ENCODE measurements around the gene TBL1XR1.
"Not testable (repeated sequence)": the region's sequence is repeated elsewhere in the genome, so short reads cannot be mapped to it uniquely, and the experiment has no call there.

Gene TBL1XR1

GRCh38 chr3:177005718-177006405 is 191.4 kb downstream of the TBL1XR1 start:
- Histone ChIP-seq H3K4me1 (ENCODE audit: control insufficient read depth, insufficient read depth, low read length, poor library complexity, severe bottlenecking) (no peaks in the 10 kb centered on the region), H3K36me3 (ENCODE audit: control insufficient read depth, insufficient read depth, low read length) (no peaks in the 10 kb centered on the region), H3K4me3 (ENCODE audit: insufficient read depth, low read depth, low read length, poor library complexity, severe bottlenecking) (no peak overlapping the region), H3K27ac (ENCODE audit: insufficient read depth, low read length, poor library complexity, severe bottlenecking) (no peak overlapping the region), H3K9me3 (ENCODE audit: control insufficient read depth, low read length) (peaks cover 5% of the 10 kb centered on the region), H3K27me3 (replicated peaks; ENCODE audit: control insufficient read depth, insufficient read depth, low read length, poor library complexity, severe bottlenecking) (no peaks in the 10 kb centered on the region)
- DNase-seq = no peak

- H3K4me3 ChIP-seq (ENCODE audit: insufficient read depth, low read depth, low read length, poor library complexity, severe bottlenecking); H3K9me3 ChIP-seq (ENCODE audit: control insufficient read depth, low read length); H3K27me3 ChIP-seq (replicated peaks; ENCODE audit: control insufficient read depth, insufficient read depth, low read length, poor library complexity, severe bottlenecking); H3K4me1 ChIP-seq (ENCODE audit: control insufficient read depth, insufficient read depth, low read length, poor library complexity, severe bottlenecking); H3K36me3 ChIP-seq (ENCODE audit: control insufficient read depth, insufficient read depth, low read length); DNase-seq; H3K27ac ChIP-seq (ENCODE audit: insufficient read depth, low read length, poor library complexity, severe bottlenecking): not testable (repeated sequence)
Measured at GRCh38 chr3:177000159-177000558, 197.1 kb downstream of the TBL1XR1 start.

- no peak for DNase-seq
- Histone ChIP-seq H3K4me1 (ENCODE audit: control insufficient read depth, insufficient read depth, low read length, poor library complexity, severe bottlenecking) (no peaks in the 10 kb centered on the region), H3K9me3 (ENCODE audit: control insufficient read depth, low read length) (no peaks in the 10 kb centered on the region), H3K4me3 (ENCODE audit: insufficient read depth, low read depth, low read length, poor library complexity, severe bottlenecking) (no peak overlapping the region), H3K27me3 (replicated peaks; ENCODE audit: control insufficient read depth, insufficient read depth, low read length, poor library complexity, severe bottlenecking) (no peaks in the 10 kb centered on the region), H3K36me3 (ENCODE audit: control insufficient read depth, insufficient read depth, low read length) (no peaks in the 10 kb centered on the region), H3K27ac (ENCODE audit: insufficient read depth, low read length, poor library complexity, severe bottlenecking) (no peak overlapping the region)
Measured at GRCh38 chr3:176995946-176996345, 201.3 kb downstream of the TBL1XR1 start.

GRCh38 chr3:176994891-176995781 is 202.1 kb downstream of the TBL1XR1 start:
- H3K4me1 ChIP-seq (ENCODE audit: control insufficient read depth, insufficient read depth, low read length, poor library complexity, severe bottlenecking) = no peaks in the 10 kb centered on the region
- no peak overlapping the region for H3K27ac ChIP-seq (ENCODE audit: insufficient read depth, low read length, poor library complexity, severe bottlenecking)
- no peaks in the 10 kb centered on the region for H3K9me3 ChIP-seq (ENCODE audit: control insufficient read depth, low read length)
- no peaks in the 10 kb centered on the region for H3K27me3 ChIP-seq (replicated peaks; ENCODE audit: control insufficient read depth, insufficient read depth, low read length, poor library complexity, severe bottlenecking)
- H3K36me3 ChIP-seq (ENCODE audit: control insufficient read depth, insufficient read depth, low read length) = no peaks in the 10 kb centered on the region
- no peak overlapping the region for H3K4me3 ChIP-seq (ENCODE audit: insufficient read depth, low read depth, low read length, poor library complexity, severe bottlenecking)
- DNase-seq = no peak

GRCh38 chr3:176994393-176994792 is 202.9 kb downstream of the TBL1XR1 start:
- H3K4me1 ChIP-seq (ENCODE audit: control insufficient read depth, insufficient read depth, low read length, poor library complexity, severe bottlenecking) = no peaks in the 10 kb centered on the region
- no peak overlapping the region for H3K27ac ChIP-seq (ENCODE audit: insufficient read depth, low read length, poor library complexity, severe bottlenecking)
- H3K9me3 ChIP-seq (ENCODE audit: control insufficient read depth, low read length) = no peaks in the 10 kb centered on the region
- no peaks in the 10 kb centered on the region for H3K36me3 ChIP-seq (ENCODE audit: control insufficient read depth, insufficient read depth, low read length)
- DNase-seq = no peak
- H3K4me3 ChIP-seq (ENCODE audit: insufficient read depth, low read depth, low read length, poor library complexity, severe bottlenecking) = no peak overlapping the region
- H3K27me3 ChIP-seq (replicated peaks; ENCODE audit: control insufficient read depth, insufficient read depth, low read length, poor library complexity, severe bottlenecking) = no peaks in the 10 kb centered on the region

- H3K9me3 ChIP-seq (ENCODE audit: control insufficient read depth, low read length) = no peaks in the 10 kb centered on the region
- H3K27ac ChIP-seq (ENCODE audit: insufficient read depth, low read length, poor library complexity, severe bottlenecking) = no peak overlapping the region
- DNase-seq = no peak
- H3K4me1 ChIP-seq (ENCODE audit: control insufficient read depth, insufficient read depth, low read length, poor library complexity, severe bottlenecking) = no peaks in the 10 kb centered on the region
- H3K4me3 ChIP-seq (ENCODE audit: insufficient read depth, low read depth, low read length, poor library complexity, severe bottlenecking) = no peak overlapping the region
- no peaks in the 10 kb centered on the region for H3K27me3 ChIP-seq (replicated peaks; ENCODE audit: control insufficient read depth, insufficient read depth, low read length, poor library complexity, severe bottlenecking)
- H3K36me3 ChIP-seq (ENCODE audit: control insufficient read depth, insufficient read depth, low read length) = no peaks in the 10 kb centered on the region
Measured at GRCh38 chr3:176992978-176993377, 204.3 kb downstream of the TBL1XR1 start.

- Histone ChIP-seq H3K27ac (ENCODE audit: insufficient read depth, low read length, poor library complexity, severe bottlenecking) (no peak overlapping the region), H3K36me3 (ENCODE audit: control insufficient read depth, insufficient read depth, low read length) (no peaks in the 10 kb centered on the region), H3K27me3 (replicated peaks; ENCODE audit: control insufficient read depth, insufficient read depth, low read length, poor library complexity, severe bottlenecking) (no peaks in the 10 kb centered on the region), H3K9me3 (ENCODE audit: control insufficient read depth, low read length) (no peaks in the 10 kb centered on the region), H3K4me3 (ENCODE audit: insufficient read depth, low read depth, low read length, poor library complexity, severe bottlenecking) (no peak overlapping the region), H3K4me1 (ENCODE audit: control insufficient read depth, insufficient read depth, low read length, poor library complexity, severe bottlenecking) (no peaks in the 10 kb centered on the region)
- DNase-seq = no peak
Measured at GRCh38 chr3:176992565-176992964, 204.7 kb downstream of the TBL1XR1 start.

GRCh38 chr3:176988795-176989194 is 208.5 kb downstream of the TBL1XR1 start:
- H3K4me1 ChIP-seq (ENCODE audit: control insufficient read depth, insufficient read depth, low read length, poor library complexity, severe bottlenecking) = no peaks in the 10 kb centered on the region
- no peak overlapping the region for H3K4me3 ChIP-seq (ENCODE audit: insufficient read depth, low read depth, low read length, poor library complexity, severe bottlenecking)
- no peaks in the 10 kb centered on the region for H3K27me3 ChIP-seq (replicated peaks; ENCODE audit: control insufficient read depth, insufficient read depth, low read length, poor library complexity, severe bottlenecking)
- DNase-seq = no peak
- H3K9me3 ChIP-seq (ENCODE audit: control insufficient read depth, low read length) = no peaks in the 10 kb centered on the region
- no peak overlapping the region for H3K27ac ChIP-seq (ENCODE audit: insufficient read depth, low read length, poor library complexity, severe bottlenecking)
- H3K36me3 ChIP-seq (ENCODE audit: control insufficient read depth, insufficient read depth, low read length) = no peaks in the 10 kb centered on the region

GRCh38 chr3:176987901-176988650 is 209.2 kb downstream of the TBL1XR1 start:
- H3K36me3 ChIP-seq (ENCODE audit: control insufficient read depth, insufficient read depth, low read length) = no peaks in the 10 kb centered on the region
- H3K27ac ChIP-seq (ENCODE audit: insufficient read depth, low read length, poor library complexity, severe bottlenecking) = no peak overlapping the region
- no peaks in the 10 kb centered on the region for H3K4me1 ChIP-seq (ENCODE audit: control insufficient read depth, insufficient read depth, low read length, poor library complexity, severe bottlenecking)
- H3K4me3 ChIP-seq (ENCODE audit: insufficient read depth, low read depth, low read length, poor library complexity, severe bottlenecking) = no peak overlapping the region
- no peaks in the 10 kb centered on the region for H3K9me3 ChIP-seq (ENCODE audit: control insufficient read depth, low read length)
- H3K27me3 ChIP-seq (replicated peaks; ENCODE audit: control insufficient read depth, insufficient read depth, low read length, poor library complexity, severe bottlenecking) = no peaks in the 10 kb centered on the region
- no peak for DNase-seq

- Histone ChIP-seq H3K4me3 (ENCODE audit: insufficient read depth, low read depth, low read length, poor library complexity, severe bottlenecking) (no peak overlapping the region), H3K9me3 (ENCODE audit: control insufficient read depth, low read length) (no peaks in the 10 kb centered on the region), H3K36me3 (ENCODE audit: control insufficient read depth, insufficient read depth, low read length) (no peaks in the 10 kb centered on the region), H3K4me1 (ENCODE audit: control insufficient read depth, insufficient read depth, low read length, poor library complexity, severe bottlenecking) (no peaks in the 10 kb centered on the region), H3K27me3 (replicated peaks; ENCODE audit: control insufficient read depth, insufficient read depth, low read length, poor library complexity, severe bottlenecking) (no peaks in the 10 kb centered on the region), H3K27ac (ENCODE audit: insufficient read depth, low read length, poor library complexity, severe bottlenecking) (no peak overlapping the region)
- no peak for DNase-seq
Measured at GRCh38 chr3:176978441-176978840, 218.8 kb downstream of the TBL1XR1 start.
